Measurements from ENCODE around the gene MSANTD7.

MSANTD7 gene

DNA sequence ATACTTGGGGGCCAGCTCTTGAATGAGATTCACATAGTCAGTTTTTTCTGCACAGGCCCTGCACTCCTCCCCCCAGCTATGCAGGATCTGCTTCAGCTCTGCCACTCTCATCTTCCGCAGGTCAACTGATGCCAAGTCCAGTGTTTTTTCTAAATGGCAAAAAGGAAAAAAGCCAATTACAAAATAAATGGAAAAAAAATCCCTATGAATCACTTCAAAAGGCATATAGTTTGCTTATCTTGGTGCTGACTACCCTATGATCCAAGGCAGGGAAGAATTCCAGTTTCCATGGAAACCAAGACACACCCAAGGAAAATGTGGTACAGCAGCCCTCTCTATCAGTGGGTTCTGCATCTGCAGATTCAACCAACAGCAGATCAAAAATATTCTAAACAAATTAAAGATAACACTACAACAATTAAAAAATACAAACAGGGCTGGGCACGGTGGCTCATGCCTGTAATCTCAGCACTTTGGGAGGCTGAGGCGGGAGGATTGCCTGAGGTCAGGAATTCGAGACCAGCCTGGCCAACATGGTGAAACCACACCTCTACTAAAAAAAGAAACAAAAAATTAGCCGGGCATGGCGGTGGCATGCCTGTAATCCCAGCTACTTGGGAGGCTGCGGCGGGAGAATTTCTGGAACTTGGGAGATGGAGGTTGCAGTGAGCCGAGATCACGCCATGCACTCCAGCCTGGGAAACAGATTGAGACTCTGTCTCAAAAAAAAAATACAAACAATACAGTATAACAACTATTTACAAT, 17.9 kb upstream of the MSANTD7 start:
- Histone ChIP-seq H3K27me3 (ENCODE audit: insufficient read depth, low read length) (no peaks in the 10 kb centered on the region), H3K4me1 (ENCODE audit: insufficient read depth, low read length) (peaks cover 10% of the 10 kb centered on the region; the same call in 1 of the 2 replicates), H3K9me3 (ENCODE audit: insufficient read depth, low read depth, low read length) (no peaks in the 10 kb centered on the region), H3K27ac (ENCODE audit: low read depth, low read length) (no peak overlapping the region), H3K36me3 (ENCODE audit: insufficient read depth, low read length) (no peaks in the 10 kb centered on the region), H3K9ac (ENCODE audit: low read depth, low read length) (no peak overlapping the region), H3K4me3 (ENCODE audit: low read length) (no peak overlapping the region)
- 94% methylated on average over 10 of the region's 10 CpGs for WGBS

DNA sequence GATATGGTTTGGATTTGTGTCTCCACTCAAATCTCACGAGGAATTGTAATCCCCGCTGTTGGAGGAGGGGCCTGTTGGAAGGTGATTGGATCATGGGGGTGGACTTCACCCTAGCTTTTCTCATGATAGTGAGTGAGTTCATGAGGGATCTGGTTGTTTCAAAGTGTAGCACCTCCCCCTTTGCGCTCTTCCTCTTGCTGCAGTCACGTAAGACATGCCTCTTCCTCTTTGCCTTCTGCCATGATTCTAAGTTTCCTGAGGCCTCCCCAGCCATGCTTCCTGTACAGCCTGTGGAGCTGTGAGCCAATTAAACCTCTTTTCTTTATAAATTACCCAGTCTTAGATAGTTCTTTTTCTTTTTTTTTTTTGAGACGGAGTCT, 17.3 kb upstream of the MSANTD7 start:
- Histone ChIP-seq H3K9me3 (ENCODE audit: insufficient read depth, low read depth, low read length) (no peaks in the 10 kb centered on the region), H3K9ac (ENCODE audit: low read depth, low read length) (no peak overlapping the region), H3K36me3 (ENCODE audit: insufficient read depth, low read length) (no peaks in the 10 kb centered on the region), H3K27me3 (ENCODE audit: insufficient read depth, low read length) (no peaks in the 10 kb centered on the region), H3K4me3 (ENCODE audit: low read length) (no peak overlapping the region), H3K27ac (ENCODE audit: low read depth, low read length) (no peak overlapping the region), H3K4me1 (ENCODE audit: insufficient read depth, low read length) (peaks cover 10% of the 10 kb centered on the region; the same call in 1 of the 2 replicates)
- 87% methylated on average over 5 of the region's 5 CpGs for WGBS

DNA sequence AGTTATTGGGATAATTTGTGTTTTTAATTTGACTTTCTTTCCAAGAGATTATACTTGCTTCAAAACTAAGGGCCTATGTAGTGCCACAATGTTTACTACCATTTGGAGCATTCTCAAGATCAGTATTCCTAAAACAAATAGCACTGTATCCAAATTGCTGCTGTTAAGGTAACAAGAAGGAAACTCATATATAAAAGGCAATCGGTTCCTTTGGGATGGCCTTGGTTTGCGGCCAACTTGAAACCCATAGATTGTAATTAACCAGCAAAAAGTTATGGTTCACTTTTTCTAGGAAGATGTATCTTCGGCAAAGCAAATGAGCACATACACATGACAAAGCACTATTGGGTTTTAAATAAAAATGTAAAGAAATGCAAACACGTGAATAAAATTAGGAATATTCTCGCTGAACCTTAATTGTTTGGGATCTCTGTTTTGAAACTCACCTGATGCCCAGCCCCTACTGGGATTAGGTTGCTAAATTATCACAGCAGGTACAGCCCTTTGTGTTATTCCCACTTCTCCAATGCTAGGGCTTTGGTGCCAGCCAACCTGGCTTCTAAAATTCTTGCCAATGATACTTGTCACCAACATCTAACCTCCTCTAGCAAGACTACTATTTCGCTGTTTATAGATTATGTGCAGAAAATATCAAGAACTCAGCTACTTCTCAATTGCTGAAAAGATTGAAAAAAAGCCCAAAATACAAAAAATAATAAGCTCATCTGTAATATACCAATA, 16.3 kb upstream of the MSANTD7 start:
- no peaks in the 10 kb centered on the region for H3K36me3 ChIP-seq (ENCODE audit: insufficient read depth, low read length)
- H3K9me3 ChIP-seq (ENCODE audit: insufficient read depth, low read depth, low read length): no peaks in the 10 kb centered on the region
- 0 out of 2 replicates have a peak overlapping the region, but pooled peaks have one; percentile 18 for H3K27ac ChIP-seq (ENCODE audit: low read depth, low read length)
- H3K9ac ChIP-seq (ENCODE audit: low read depth, low read length): no peak overlapping the region
- H3K4me3 ChIP-seq (ENCODE audit: low read length): no peak overlapping the region
- H3K4me1 ChIP-seq (ENCODE audit: insufficient read depth, low read length): peaks cover 10% of the 10 kb centered on the region; the same call in 1 of the 2 replicates
- WGBS: 87% methylated on average over 5 of the region's 6 CpGs
- no peaks in the 10 kb centered on the region for H3K27me3 ChIP-seq (ENCODE audit: insufficient read depth, low read length)

DNA sequence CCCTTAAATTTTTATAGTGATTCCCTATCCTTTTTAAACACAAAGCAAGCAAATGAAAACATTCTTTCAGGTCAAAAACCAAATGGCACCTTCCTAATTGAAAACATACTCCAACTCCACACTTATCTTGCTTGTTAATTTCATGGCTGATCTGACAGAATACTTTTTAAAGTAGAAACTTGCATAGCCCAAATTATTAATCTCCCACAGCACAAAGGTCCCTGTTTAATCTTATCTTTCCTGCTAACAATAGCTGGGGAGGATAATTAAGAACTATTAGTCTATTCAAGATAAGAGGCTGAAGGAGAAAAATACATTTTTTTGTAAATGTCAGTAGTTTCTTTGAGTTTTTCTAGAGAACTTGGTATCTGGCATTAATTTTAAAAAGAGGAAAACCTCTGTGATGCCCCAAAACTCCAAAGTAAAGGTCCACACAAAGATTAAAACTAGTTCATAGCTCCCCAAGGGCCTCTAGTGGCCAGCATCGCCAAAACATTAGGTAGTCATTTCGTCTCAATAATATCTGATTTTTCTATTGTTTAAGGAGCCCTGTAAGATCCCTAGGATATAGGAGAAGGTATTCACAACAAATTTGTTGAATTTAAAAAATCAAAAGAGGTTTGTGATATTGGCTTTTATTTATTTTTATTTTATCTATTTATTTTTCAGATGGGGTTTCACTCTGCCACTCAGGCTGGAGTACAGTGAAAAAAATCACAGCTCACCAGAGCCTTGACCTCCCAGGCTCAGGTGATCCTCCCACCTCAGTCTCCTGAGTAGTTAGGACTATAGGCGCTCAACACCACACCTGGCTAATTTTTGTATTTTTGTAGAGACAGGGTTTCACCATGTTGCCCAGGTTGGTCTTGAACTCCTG, 15.0 kb upstream of the MSANTD7 start:
- WGBS: 92% methylated on average over 1 of the region's 3 CpGs
- Histone ChIP-seq H3K4me1 (ENCODE audit: insufficient read depth, low read length) (peaks cover 10% of the 10 kb centered on the region; the same call in 1 of the 2 replicates), H3K9me3 (ENCODE audit: insufficient read depth, low read depth, low read length) (no peaks in the 10 kb centered on the region), H3K27ac (ENCODE audit: low read depth, low read length) (no peak overlapping the region), H3K9ac (ENCODE audit: low read depth, low read length) (no peak overlapping the region), H3K4me3 (ENCODE audit: low read length) (no peak overlapping the region), H3K27me3 (ENCODE audit: insufficient read depth, low read length) (no peaks in the 10 kb centered on the region), H3K36me3 (ENCODE audit: insufficient read depth, low read length) (no peaks in the 10 kb centered on the region)

DNA sequence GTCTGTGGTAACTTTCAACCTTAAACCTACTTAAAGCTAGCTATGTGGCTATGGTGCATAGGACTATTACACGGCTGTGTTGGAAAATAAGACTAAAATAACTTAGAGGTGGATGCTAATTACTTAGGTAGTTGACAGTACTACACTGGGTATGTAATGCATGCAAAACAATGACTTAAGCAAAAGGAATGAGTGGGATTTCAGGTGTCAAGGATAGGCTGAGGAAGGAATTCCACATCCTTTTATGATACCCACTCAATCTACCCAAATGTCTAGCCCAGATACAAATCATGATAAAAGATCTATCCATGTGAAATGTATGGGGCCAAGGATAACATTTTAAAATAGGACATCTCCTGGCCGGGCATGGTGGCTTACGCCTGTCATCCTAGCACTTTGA, 14.1 kb upstream of the MSANTD7 start:
- no peaks in the 10 kb centered on the region for H3K36me3 ChIP-seq (ENCODE audit: insufficient read depth, low read length)
- H3K27me3 ChIP-seq (ENCODE audit: insufficient read depth, low read length): no peaks in the 10 kb centered on the region
- no peak overlapping the region for H3K4me3 ChIP-seq (ENCODE audit: low read length)
- H3K4me1 ChIP-seq (ENCODE audit: insufficient read depth, low read length): peaks cover 10% of the 10 kb centered on the region; the same call in 1 of the 2 replicates
- no peak overlapping the region for H3K9ac ChIP-seq (ENCODE audit: low read depth, low read length)
- WGBS: 93% methylated on average over 3 of the region's 3 CpGs
- no peaks in the 10 kb centered on the region for H3K9me3 ChIP-seq (ENCODE audit: insufficient read depth, low read depth, low read length)
- no peak overlapping the region for H3K27ac ChIP-seq (ENCODE audit: low read depth, low read length)

DNA sequence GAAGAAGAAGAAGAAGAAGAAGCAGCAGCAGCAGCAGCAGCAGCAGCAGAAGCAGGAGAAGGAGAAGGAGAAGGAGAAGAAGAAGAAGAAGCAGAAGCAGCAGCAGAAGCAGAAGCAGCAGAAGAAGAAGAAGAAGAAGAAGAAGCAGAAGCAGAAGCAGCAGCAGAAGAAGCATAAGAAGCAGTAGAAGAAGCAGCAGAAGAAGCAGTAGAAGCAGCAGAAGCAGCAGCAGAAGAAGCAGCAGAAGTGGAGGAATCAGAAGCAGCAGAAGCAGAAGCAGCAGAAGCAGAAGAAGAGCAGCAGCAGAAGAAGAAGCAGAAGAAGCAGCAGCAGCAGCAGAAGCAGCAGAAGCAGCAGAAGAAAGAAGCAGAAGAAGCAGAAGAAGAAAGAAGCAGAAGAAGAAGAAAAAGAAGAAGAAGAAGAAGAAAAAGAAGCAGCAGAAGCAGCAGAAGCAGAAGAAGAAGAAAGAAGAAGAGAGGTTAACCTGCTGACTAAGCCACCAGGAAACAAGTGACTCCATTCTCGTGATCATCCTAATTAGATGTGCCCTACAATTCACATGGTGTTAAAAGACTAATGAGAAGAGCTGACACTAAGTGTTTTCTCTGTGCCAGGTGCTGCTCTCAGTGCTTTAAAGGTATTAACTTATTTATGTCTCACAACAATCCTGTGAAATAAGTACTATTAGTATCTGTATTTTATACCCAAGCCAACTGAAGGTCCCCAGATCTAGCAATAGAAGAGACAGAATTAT, 11.9 kb upstream of the MSANTD7 start:
- H3K4me3 ChIP-seq (ENCODE audit: low read length): no peak overlapping the region
- H3K27me3 ChIP-seq (ENCODE audit: insufficient read depth, low read length): no peaks in the 10 kb centered on the region
- H3K27ac ChIP-seq (ENCODE audit: low read depth, low read length): no peak overlapping the region
- WGBS: 69% methylated on average over 1 of the region's 1 CpG
- no peak overlapping the region for H3K9ac ChIP-seq (ENCODE audit: low read depth, low read length)
- H3K4me1 ChIP-seq (ENCODE audit: insufficient read depth, low read length): peaks cover 10% of the 10 kb centered on the region; the same call in 1 of the 2 replicates
- no peaks in the 10 kb centered on the region for H3K9me3 ChIP-seq (ENCODE audit: insufficient read depth, low read depth, low read length)
- no peaks in the 10 kb centered on the region for H3K36me3 ChIP-seq (ENCODE audit: insufficient read depth, low read length)

DNA sequence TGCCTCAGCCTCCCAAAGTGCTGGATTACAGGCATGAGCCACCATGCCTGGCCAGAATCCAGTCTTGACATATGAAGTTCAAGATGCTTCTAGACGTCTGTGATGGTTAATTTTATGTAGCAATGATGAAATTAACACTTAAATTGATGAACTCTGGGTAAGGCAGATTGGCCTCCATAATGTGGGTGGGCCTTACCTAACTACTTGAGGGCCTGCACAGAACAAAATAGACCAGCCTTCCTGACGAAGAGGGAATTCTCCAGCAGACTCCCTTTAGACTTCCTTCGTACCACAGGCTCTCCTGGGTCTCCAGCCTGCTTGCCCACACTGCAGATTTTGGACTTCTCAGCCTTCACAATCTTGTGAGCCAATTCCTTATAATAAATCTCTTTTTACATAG, 5.0 kb upstream of the MSANTD7 start:
- H3K27me3 ChIP-seq (ENCODE audit: insufficient read depth, low read length): no peaks in the 10 kb centered on the region
- H3K9me3 ChIP-seq (ENCODE audit: insufficient read depth, low read depth, low read length): no peaks in the 10 kb centered on the region
- WGBS: 84% methylated on average over 3 of the region's 3 CpGs
- peaks cover 13% of the 10 kb centered on the region; the same call in 1 of the 2 replicates for H3K4me1 ChIP-seq (ENCODE audit: insufficient read depth, low read length)
- no peak overlapping the region for H3K27ac ChIP-seq (ENCODE audit: low read depth, low read length)
- no peaks in the 10 kb centered on the region for H3K36me3 ChIP-seq (ENCODE audit: insufficient read depth, low read length)
- H3K4me3 ChIP-seq (ENCODE audit: low read length): no peak overlapping the region
- no peak overlapping the region for H3K9ac ChIP-seq (ENCODE audit: low read depth, low read length)

DNA sequence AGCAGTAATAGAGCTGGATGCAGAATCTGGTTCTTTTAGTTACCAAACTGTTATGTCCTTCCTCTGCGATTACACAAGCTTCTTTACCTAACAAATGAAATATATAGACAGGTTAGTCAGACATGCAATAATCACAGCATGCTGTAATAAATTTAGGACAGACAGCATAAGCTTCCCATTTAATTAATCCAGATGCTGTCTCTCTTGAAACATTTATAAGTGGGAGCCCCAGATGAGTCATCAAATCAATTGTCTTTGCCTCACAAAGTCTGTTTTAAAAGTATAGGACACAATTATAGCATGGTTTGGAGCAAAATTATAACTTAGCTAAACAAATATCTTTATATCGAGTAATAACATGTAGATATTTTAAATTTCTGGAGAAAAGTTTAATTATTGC, 1.9 kb upstream of the MSANTD7 start:
- WGBS: no CpG with 5 or more reads among the region's 2 CpGs
- H3K4me3 ChIP-seq (ENCODE audit: low read length): no peak overlapping the region

DNA sequence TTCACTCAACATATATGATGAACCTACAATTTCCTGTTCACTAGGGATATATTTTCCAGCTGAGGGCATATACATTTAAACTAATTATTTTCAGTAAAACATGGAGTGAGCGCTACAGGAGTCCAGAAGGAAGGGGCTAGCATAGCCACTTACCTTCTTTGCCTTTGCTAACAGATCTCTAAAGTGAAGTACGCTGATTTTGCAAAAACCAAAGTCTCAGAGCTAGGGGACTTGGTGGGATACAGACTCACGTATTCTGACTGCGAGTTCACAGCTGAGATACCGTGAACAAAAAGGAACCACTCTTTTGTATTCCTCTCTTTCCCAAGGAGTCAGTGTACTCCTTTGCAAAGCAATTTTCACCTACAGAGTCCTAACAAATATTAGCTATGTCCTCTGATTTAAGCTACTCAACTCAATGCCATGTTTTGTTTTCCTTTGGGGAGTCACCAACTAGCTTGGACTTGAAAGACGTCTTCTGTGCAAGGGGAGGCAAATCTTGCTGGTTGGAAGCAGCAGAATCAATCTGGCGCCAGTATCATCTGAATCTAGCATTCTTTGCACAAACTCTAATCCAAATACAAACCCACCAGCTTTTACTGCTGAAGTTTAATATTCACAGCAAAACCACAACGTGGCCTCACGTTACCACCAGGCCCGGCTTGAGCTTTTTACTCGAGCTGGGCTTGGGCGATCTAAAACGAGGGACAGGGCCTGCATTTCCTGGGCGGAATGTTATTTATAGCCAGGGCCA, 926 bp upstream of the MSANTD7 start:
- peaks cover 13% of the 10 kb centered on the region; the same call in 1 of the 2 replicates for H3K4me1 ChIP-seq (ENCODE audit: insufficient read depth, low read length)
- H3K27ac ChIP-seq (ENCODE audit: low read depth, low read length): peak overlapping the region; percentile 85
- H3K36me3 ChIP-seq (ENCODE audit: insufficient read depth, low read length): peaks cover 23% of the 10 kb centered on the region
- WGBS: 35% methylated on average over 14 of the region's 14 CpGs
- peak overlapping the region; percentile 97 for H3K4me3 ChIP-seq (ENCODE audit: low read length)
- H3K9ac ChIP-seq (ENCODE audit: low read depth, low read length): peak overlapping the region; percentile 68
- no peaks in the 10 kb centered on the region for H3K9me3 ChIP-seq (ENCODE audit: insufficient read depth, low read depth, low read length)
- H3K27me3 ChIP-seq (ENCODE audit: insufficient read depth, low read length): no peaks in the 10 kb centered on the region

More for the DNA sequence above, 1.9 kb upstream of the MSANTD7 start:
- H3K36me3 ChIP-seq (ENCODE audit: insufficient read depth, low read length): peaks cover 13% of the 10 kb centered on the region
- no peaks in the 10 kb centered on the region for H3K27me3 ChIP-seq (ENCODE audit: insufficient read depth, low read length)
- no peak overlapping the region for H3K27ac ChIP-seq (ENCODE audit: low read depth, low read length)
- H3K4me1 ChIP-seq (ENCODE audit: insufficient read depth, low read length): peaks cover 13% of the 10 kb centered on the region; the same call in 1 of the 2 replicates
- no peaks in the 10 kb centered on the region for H3K9me3 ChIP-seq (ENCODE audit: insufficient read depth, low read depth, low read length)
- no peak overlapping the region for H3K9ac ChIP-seq (ENCODE audit: low read depth, low read length)

All from HUES64 (cell line).